HepG2 (cell line): ENCODE measurements around the gene SOX9. TPM values are rescaled to one million over a fixed set of nuclear protein-coding genes. Genes with fewer than 3 reads are reported as not detected.

Experiments
- FOXJ3 ChIP-seq: sonication (generic); formaldehyde crosslinking; IDR thresholded peaks from 2 replicates; pipeline ENCODE4 v1.4.0; 2020; ENCODE audit warnings: missing genetic modification reagents, mild to moderate bottlenecking, borderline replicate concordance
- GPN1 ChIP-seq: sonication (generic); formaldehyde crosslinking; IDR thresholded peaks from 2 replicates; pipeline ENCODE4 v1.5.1; 2020; ENCODE audit warnings: missing genetic modification reagents, borderline replicate concordance
- ISX ChIP-seq: sonication (generic); formaldehyde crosslinking; conservative IDR thresholded peaks from 2 replicates; pipeline ENCODE4 v1.5.0; 2020; ENCODE audit warnings: missing genetic modification reagents
- KLF16 ChIP-seq, 2 experiments: sonication (generic) in 1 of 2; formaldehyde crosslinking in 1 of 2; IDR thresholded peaks; 2 replicates each; pipeline versions ENCODE4 v1.6.1 to v1.8.0; 2016 to 2023; ENCODE audit warnings: missing genetic modification reagents in 2 of 2, missing compliant biosample characterization in 1 of 2
- PHF8 ChIP-seq: sonication (generic); formaldehyde crosslinking; IDR thresholded peaks from 2 replicates; pipeline ENCODE4 v1.5.0; 2020; ENCODE audit warnings: missing genetic modification reagents
- TCF12 ChIP-seq, 2 experiments: fragments of 450-650 bp in 1 of 2; sonication (generic) in 1 of 2; formaldehyde crosslinking in 1 of 2; IDR thresholded peaks; 2 replicates each; pipeline versions ENCODE4 v1.6.1 to v1.8.0; 2017 to 2022; ENCODE audit warnings: antibody characterized with exemption in 1 of 2, mild to moderate bottlenecking in 1 of 2, missing genetic modification reagents in 1 of 2, moderate library complexity in 1 of 2
- TGIF2 ChIP-seq: IDR thresholded peaks from 2 replicates; pipeline ENCODE4 v1.6.1; 2016; ENCODE audit warnings: control low read depth, missing compliant biosample characterization
- ZNF616 ChIP-seq: sonication (generic); formaldehyde crosslinking; IDR thresholded peaks from 2 replicates; pipeline ENCODE4 v1.5.0; 2020; ENCODE audit warnings: low read depth, mild to moderate bottlenecking, missing genetic modification reagents
- ZNF772 ChIP-seq: sonication (generic); formaldehyde crosslinking; IDR thresholded peaks from 2 replicates; pipeline ENCODE4 v1.5.0; 2020; ENCODE audit warnings: mild to moderate bottlenecking, missing genetic modification reagents
- polyA plus RNA-seq, 8 experiments: library from polyadenylated mRNA; depleted of rRNA in 3 of 8; stranded (reverse) in 7 of 8; unstranded in 1 of 8; fragments of >200 nt; fragmentation: Illumina TruSeq in 4 of 8; extraction: Trizol in 4 of 8; gene quantifications; 2 replicates each; pipeline versions ENCODE4 v1.2.1 to v1.2.3, GENCODE V29; 2011 to 2016; ENCODE audit warnings: low read depth in 4 of 8, missing spikeins in 1 of 8, mixed read lengths in 1 of 8; ENCODE audit not compliant: insufficient read depth in 1 of 8
- total RNA-seq, 5 experiments: library from RNA; depleted of rRNA; stranded (reverse); fragments of >200 nt; fragmentation: Illumina TruSeq; extraction: Trizol; gene quantifications; 2 replicates each; pipeline ENCODE4 v1.2.3, GENCODE V29; 2016; ENCODE audit warnings: low read depth in 1 of 5
- TF ChIP-seq, protein P1 (sequence below): sonication (generic); formaldehyde crosslinking; IDR thresholded peaks from 2 replicates; pipeline ENCODE4 v1.5.1; 2020; ENCODE audit warnings: mild to moderate bottlenecking, missing genetic modification reagents, moderate library complexity
- TF ChIP-seq, protein P2 (sequence below): sonication (generic); formaldehyde crosslinking; IDR thresholded peaks from 2 replicates; pipeline ENCODE4 v1.8.0; 2022; ENCODE audit warnings: low read depth, missing genetic modification reagents

SOX9 gene
- total and polyA plus RNA-seq, 2 of the 13 experiments (the other 11 are each of a cell fraction or from before 2014, with no cell fraction given) = 16.1 to 27.6 TPM

DNA sequence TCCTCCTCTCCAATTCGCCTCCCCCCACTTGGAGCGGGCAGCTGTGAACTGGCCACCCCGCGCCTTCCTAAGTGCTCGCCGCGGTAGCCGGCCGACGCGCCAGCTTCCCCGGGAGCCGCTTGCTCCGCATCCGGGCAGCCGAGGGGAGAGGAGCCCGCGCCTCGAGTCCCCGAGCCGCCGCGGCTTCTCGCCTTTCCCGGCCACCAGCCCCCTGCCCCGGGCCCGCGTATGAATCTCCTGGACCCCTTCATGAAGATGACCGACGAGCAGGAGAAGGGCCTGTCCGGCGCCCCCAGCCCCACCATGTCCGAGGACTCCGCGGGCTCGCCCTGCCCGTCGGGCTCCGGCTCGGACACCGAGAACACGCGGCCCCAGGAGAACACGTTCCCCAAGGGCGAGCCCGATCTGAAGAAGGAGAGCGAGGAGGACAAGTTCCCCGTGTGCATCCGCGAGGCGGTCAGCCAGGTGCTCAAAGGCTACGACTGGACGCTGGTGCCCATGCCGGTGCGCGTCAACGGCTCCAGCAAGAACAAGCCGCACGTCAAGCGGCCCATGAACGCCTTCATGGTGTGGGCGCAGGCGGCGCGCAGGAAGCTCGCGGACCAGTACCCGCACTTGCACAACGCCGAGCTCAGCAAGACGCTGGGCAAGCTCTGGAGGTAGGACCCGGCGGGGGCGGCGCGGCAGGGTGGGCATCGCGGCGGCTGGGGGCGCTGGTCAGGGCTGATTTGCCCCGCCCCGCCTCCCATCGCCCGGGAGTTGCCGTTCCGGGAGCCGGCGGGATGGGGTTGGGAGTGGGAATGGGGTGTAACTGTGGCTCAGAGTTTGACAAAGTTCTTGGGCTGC, 567 bp downstream of the SOX9 start (continued):
- TF ChIP-seq, protein P1, sequence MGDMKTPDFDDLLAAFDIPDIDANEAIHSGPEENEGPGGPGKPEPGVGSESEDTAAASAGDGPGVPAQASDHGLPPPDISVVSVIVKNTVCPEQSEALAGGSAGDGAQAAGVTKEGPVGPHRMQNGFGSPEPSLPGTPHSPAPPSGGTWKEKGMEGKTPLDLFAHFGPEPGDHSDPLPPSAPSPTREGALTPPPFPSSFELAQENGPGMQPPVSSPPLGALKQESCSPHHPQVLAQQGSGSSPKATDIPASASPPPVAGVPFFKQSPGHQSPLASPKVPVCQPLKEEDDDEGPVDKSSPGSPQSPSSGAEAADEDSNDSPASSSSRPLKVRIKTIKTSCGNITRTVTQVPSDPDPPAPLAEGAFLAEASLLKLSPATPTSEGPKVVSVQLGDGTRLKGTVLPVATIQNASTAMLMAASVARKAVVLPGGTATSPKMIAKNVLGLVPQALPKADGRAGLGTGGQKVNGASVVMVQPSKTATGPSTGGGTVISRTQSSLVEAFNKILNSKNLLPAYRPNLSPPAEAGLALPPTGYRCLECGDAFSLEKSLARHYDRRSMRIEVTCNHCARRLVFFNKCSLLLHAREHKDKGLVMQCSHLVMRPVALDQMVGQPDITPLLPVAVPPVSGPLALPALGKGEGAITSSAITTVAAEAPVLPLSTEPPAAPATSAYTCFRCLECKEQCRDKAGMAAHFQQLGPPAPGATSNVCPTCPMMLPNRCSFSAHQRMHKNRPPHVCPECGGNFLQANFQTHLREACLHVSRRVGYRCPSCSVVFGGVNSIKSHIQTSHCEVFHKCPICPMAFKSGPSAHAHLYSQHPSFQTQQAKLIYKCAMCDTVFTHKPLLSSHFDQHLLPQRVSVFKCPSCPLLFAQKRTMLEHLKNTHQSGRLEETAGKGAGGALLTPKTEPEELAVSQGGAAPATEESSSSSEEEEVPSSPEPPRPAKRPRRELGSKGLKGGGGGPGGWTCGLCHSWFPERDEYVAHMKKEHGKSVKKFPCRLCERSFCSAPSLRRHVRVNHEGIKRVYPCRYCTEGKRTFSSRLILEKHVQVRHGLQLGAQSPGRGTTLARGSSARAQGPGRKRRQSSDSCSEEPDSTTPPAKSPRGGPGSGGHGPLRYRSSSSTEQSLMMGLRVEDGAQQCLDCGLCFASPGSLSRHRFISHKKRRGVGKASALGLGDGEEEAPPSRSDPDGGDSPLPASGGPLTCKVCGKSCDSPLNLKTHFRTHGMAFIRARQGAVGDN = peak; percentile 88
- TF ChIP-seq ZNF772 (CRISPR knock-in tag) = no peak
- TF ChIP-seq, protein P2, sequence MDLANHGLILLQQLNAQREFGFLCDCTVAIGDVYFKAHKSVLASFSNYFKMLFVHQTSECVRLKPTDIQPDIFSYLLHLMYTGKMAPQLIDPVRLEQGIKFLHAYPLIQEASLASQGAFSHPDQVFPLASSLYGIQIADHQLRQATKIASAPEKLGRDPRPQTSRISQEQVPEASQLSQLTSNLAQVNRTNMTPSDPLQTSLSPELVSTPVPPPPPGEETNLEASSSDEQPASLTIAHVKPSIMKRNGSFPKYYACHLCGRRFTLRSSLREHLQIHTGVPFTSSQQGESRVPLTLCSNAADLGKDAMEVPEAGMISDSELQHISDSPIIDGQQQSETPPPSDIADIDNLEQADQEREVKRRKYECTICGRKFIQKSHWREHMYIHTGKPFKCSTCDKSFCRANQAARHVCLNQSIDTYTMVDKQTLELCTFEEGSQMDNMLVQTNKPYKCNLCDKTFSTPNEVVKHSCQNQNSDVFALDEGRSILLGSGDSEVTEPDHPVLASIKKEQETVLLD = peak; percentile 45
- peak; percentile 55; the same call in 1 of the 2 replicates for TF ChIP-seq GPN1
- peak; percentile 82 for TF ChIP-seq ZNF616
- TF ChIP-seq FOXJ3 (CRISPR knock-in tag) = peak; percentile 22; the same call in 1 of the 2 replicates
- 0 out of 2 replicates have a peak, but pooled peaks have one; percentile 23 for TF ChIP-seq TGIF2 (CRISPR knock-in tag)
- peak; percentile 70 for TF ChIP-seq PHF8 (CRISPR knock-in tag)
- no peak for TF ChIP-seq ISX (CRISPR knock-in tag)
- no peak for TF ChIP-seq TCF12 (IDR thresholded peaks at IDR 0.05)
- 0 out of 2 replicates have a peak, but pooled peaks have one; percentile 26 for TF ChIP-seq TCF12 (CRISPR knock-in tag; IDR thresholded peaks at IDR 0.05)
- peak in 1 of 2 experiments; percentile 32; a peak in 1 of 4 replicates for TF ChIP-seq KLF16 (CRISPR knock-in tag; IDR thresholded peaks at IDR 0.05)
